Astrocyte (in vitro differentiated cells and primary cell): ENCODE measurements around the gene PLPP4. TPM values are rescaled to one million over a fixed set of nuclear protein-coding genes. Genes with fewer than 3 reads are reported as not detected.
A peak's percentile ranks its signal among the peaks of the same experiment; 100 is the strongest.

Experiments used
- DNase-seq: peaks from one replicate; pipeline ENCODE4 v3.0.0-alpha.2; 2010; ENCODE audit warnings: low read depth
- FAIRE-seq: peaks from 2 replicates; lab custom pipeline; 2011; peaks lifted over from hg19 to GRCh38; lab: Jason Lieb, UNC
- H2AFZ ChIP-seq: 2 replicates; pipeline ENCODE4 v1.6.0; 2012; ENCODE audit warnings: low read depth, low read length, inconsistent platforms
- H3K27ac ChIP-seq: 2 replicates; pipeline ENCODE4 v1.5.1; 2011; ENCODE audit warnings: low read depth, low read length, inconsistent platforms
- H3K27me3 ChIP-seq: 2 replicates; pipeline ENCODE4 v1.6.0; 2011; ENCODE audit warnings: low read length, inconsistent platforms; ENCODE audit not compliant: insufficient read depth
- H3K36me3 ChIP-seq: 2 replicates; pipeline ENCODE4 v1.5.1; 2011; ENCODE audit warnings: low read length, inconsistent platforms; ENCODE audit not compliant: insufficient read depth
- H3K4me1 ChIP-seq: 2 replicates; pipeline ENCODE4 v1.5.1; 2011; ENCODE audit warnings: low read length, inconsistent platforms; ENCODE audit not compliant: insufficient read depth
- H3K4me2 ChIP-seq: 2 replicates; pipeline ENCODE4 v1.6.0; 2012; ENCODE audit warnings: low read length, inconsistent platforms
- H3K4me3 ChIP-seq: 2 replicates; pipeline ENCODE4 v1.5.1; 2011; ENCODE audit warnings: low read depth, mild to moderate bottlenecking, low read length, inconsistent platforms; ENCODE audit not compliant: insufficient read depth
- H3K79me2 ChIP-seq: 2 replicates; pipeline ENCODE4 v1.6.0; 2012; ENCODE audit warnings: mild to moderate bottlenecking, low read length, inconsistent platforms; ENCODE audit not compliant: insufficient read depth
- H3K9ac ChIP-seq: 2 replicates; pipeline ENCODE4 v1.6.0; 2012; ENCODE audit warnings: mild to moderate bottlenecking, low read length, inconsistent platforms
- H3K9me3 ChIP-seq: 2 replicates; pipeline ENCODE4 v1.5.1; 2012; ENCODE audit warnings: low read depth, mild to moderate bottlenecking, low read length, inconsistent platforms; ENCODE audit not compliant: insufficient read depth
- H4K20me1 ChIP-seq: 2 replicates; pipeline ENCODE4 v1.6.0; 2012; ENCODE audit warnings: low read length, inconsistent platforms; ENCODE audit not compliant: insufficient read depth
- H3K27ac Mint-ChIP-seq: one replicate; pipeline ENCODE4 v1.8.0; 2021; ENCODE audit warnings: mild to moderate bottlenecking, mixed read lengths; ENCODE audit not compliant: unreplicated experiment
- H3K27me3 Mint-ChIP-seq: one replicate; pipeline ENCODE4 v1.8.0; 2021; ENCODE audit warnings: low read depth, mixed read lengths; ENCODE audit not compliant: unreplicated experiment
- H3K36me3 Mint-ChIP-seq: one replicate; pipeline ENCODE4 v1.8.0; 2021; ENCODE audit warnings: low read depth, mixed read lengths; ENCODE audit not compliant: unreplicated experiment
- H3K4me1 Mint-ChIP-seq: one replicate; pipeline ENCODE4 v1.8.0; 2021; ENCODE audit warnings: low read depth, mixed read lengths; ENCODE audit not compliant: unreplicated experiment
- H3K4me3 Mint-ChIP-seq: one replicate; pipeline ENCODE4 v1.8.0; 2021; ENCODE audit warnings: mild to moderate bottlenecking, moderate library complexity, mixed read lengths; ENCODE audit not compliant: unreplicated experiment
- H3K9me3 Mint-ChIP-seq: one replicate; pipeline ENCODE4 v1.8.0; 2021; ENCODE audit warnings: mild to moderate bottlenecking, mixed read lengths; ENCODE audit not compliant: unreplicated experiment
- EZH2 ChIP-seq: IDR thresholded peaks from 2 replicates; pipeline ENCODE4 v1.6.1; 2012; ENCODE audit warnings: mild to moderate bottlenecking, low read length, inconsistent platforms; ENCODE audit not compliant: insufficient read depth
- total RNA-seq: library from RNA; stranded (reverse); gene quantifications from 2 replicates; pipeline ENCODE4 v1.2.1, GENCODE V29; 2021
- TF ChIP-seq, protein P1 (sequence below): IDR thresholded peaks from 2 replicates; pipeline ENCODE4 v1.5.1; 2011; ENCODE audit warnings: low read depth, mild to moderate bottlenecking, inconsistent platforms, low read length, moderate library complexity; ENCODE audit not compliant: insufficient read depth

The PLPP4 gene
- total RNA-seq, 1 donor from 2014 or later, result 44.1 TPM

DNA sequence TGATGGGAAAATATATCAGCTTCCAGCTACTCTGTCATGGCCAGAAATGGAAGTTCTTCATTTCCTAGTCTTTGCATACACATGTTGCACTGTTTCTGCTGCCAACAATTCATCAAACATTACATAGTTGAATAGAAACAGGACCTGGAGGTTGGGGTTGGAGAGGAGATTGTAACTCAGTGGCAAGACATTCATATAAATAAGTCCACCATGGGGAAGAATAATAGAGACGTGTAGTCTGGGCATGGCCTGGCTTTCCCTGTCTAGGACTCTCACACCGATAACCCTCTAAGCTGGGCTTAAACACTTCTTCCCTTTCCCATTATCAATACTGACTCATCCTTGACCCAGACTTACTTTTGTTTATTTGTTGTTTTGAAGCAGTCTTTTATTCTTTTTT, 155.7 kb downstream of the PLPP4 start:
- H3K36me3 ChIP-seq, result no peaks in the 10 kb centered on the region
- H3K4me3 ChIP-seq, result no peak overlapping the region
- no peak overlapping the region for H3K9ac ChIP-seq
- no peak for FAIRE-seq
- DNase-seq, result no peak
- no peaks in the 10 kb centered on the region for H3K79me2 ChIP-seq
- H3K4me3 Mint-ChIP-seq, result no peak overlapping the region
- peaks cover 2% of the 10 kb centered on the region for H3K4me1 Mint-ChIP-seq
- H4K20me1 ChIP-seq, result no peaks in the 10 kb centered on the region
- no peaks in the 10 kb centered on the region for H3K27me3 Mint-ChIP-seq
- no peak overlapping the region for H3K4me2 ChIP-seq
- no peaks in the 10 kb centered on the region for H3K36me3 Mint-ChIP-seq
- no peak overlapping the region for H3K27ac Mint-ChIP-seq
- H3K9me3 ChIP-seq, result no peaks in the 10 kb centered on the region
- H3K27me3 ChIP-seq, result no peaks in the 10 kb centered on the region
- no peak for TF ChIP-seq EZH2
- TF ChIP-seq, protein P1, sequence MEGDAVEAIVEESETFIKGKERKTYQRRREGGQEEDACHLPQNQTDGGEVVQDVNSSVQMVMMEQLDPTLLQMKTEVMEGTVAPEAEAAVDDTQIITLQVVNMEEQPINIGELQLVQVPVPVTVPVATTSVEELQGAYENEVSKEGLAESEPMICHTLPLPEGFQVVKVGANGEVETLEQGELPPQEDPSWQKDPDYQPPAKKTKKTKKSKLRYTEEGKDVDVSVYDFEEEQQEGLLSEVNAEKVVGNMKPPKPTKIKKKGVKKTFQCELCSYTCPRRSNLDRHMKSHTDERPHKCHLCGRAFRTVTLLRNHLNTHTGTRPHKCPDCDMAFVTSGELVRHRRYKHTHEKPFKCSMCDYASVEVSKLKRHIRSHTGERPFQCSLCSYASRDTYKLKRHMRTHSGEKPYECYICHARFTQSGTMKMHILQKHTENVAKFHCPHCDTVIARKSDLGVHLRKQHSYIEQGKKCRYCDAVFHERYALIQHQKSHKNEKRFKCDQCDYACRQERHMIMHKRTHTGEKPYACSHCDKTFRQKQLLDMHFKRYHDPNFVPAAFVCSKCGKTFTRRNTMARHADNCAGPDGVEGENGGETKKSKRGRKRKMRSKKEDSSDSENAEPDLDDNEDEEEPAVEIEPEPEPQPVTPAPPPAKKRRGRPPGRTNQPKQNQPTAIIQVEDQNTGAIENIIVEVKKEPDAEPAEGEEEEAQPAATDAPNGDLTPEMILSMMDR, result no peak
- H3K4me1 ChIP-seq, result peaks cover 6% of the 10 kb centered on the region
- H2AFZ ChIP-seq, result no peak overlapping the region
- H3K9me3 Mint-ChIP-seq, result peaks cover 3% of the 10 kb centered on the region
- H3K27ac ChIP-seq, result no peak overlapping the region

DNA sequence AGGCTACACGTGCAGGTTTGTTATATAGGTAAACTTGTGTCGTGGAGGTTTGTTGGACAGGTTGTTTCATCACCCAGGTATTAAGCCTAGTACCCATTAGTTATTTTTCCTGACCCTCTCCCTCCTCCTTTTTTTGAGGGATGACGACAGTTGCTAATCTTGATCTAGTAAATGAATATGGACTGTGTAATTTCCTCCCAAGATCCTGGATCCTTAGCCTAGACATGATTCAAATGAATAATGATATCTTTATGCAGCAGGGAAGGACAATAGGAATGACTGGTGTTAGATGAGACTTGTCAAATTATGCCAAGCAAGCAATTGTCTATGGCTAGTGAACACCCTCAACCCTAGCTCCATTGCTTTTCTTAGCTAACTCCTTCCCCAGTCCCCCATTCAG, 156.2 kb downstream of the PLPP4 start:
- no peak overlapping the region for H3K4me3 ChIP-seq
- Mint-ChIP-seq H3K9me3 (peaks cover 3% of the 10 kb centered on the region), H3K4me3 (no peak overlapping the region), H3K27ac (no peak overlapping the region), H3K27me3 (no peaks in the 10 kb centered on the region), H3K4me1 (no peaks in the 10 kb centered on the region), H3K36me3 (no peaks in the 10 kb centered on the region)
- no peak overlapping the region for H3K27ac ChIP-seq
- H3K4me2 ChIP-seq, result no peak overlapping the region
- no peak overlapping the region for H3K9ac ChIP-seq
- H3K27me3 ChIP-seq, result no peaks in the 10 kb centered on the region
- H3K9me3 ChIP-seq, result no peaks in the 10 kb centered on the region
- H2AFZ ChIP-seq, result no peak overlapping the region
- peak; percentile 6 for DNase-seq
- H3K4me1 ChIP-seq, result peaks cover 2% of the 10 kb centered on the region
- H4K20me1 ChIP-seq, result no peaks in the 10 kb centered on the region
- H3K36me3 ChIP-seq, result no peaks in the 10 kb centered on the region
- no peaks in the 10 kb centered on the region for H3K79me2 ChIP-seq
- no peak for TF ChIP-seq EZH2
- TF ChIP-seq, protein P1, result no peak
- FAIRE-seq, result no peak

DNA sequence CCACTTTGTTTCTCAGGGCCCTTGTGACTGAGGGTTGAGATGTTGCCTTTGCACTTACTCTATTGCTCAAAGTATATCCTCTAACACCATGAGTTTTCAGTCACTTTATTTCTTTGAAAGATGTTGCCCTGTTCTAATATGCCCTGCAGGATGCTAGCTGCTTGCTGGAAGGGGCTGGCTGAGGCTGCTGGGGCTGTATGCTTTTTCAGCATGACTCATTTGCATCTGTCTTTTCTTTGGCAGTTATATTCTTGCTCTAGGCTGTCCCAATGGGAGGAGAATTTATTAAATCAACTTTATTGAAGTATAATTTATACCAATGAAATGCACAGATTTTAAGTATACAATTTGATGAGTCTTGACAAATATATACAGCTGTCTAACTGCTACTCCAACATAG, 157.7 kb downstream of the PLPP4 start:
- H3K36me3 ChIP-seq, result no peaks in the 10 kb centered on the region
- Mint-ChIP-seq H3K27me3 (no peaks in the 10 kb centered on the region), H3K36me3 (no peaks in the 10 kb centered on the region), H3K9me3 (peaks cover 10% of the 10 kb centered on the region), H3K4me3 (no peak overlapping the region), H3K4me1 (no peaks in the 10 kb centered on the region), H3K27ac (no peak overlapping the region)
- H3K27me3 ChIP-seq, result no peaks in the 10 kb centered on the region
- DNase-seq (peak; percentile 20), FAIRE-seq (no peak)
- H3K4me1 ChIP-seq, result no peaks in the 10 kb centered on the region
- no peaks in the 10 kb centered on the region for H3K9me3 ChIP-seq
- H3K4me3 ChIP-seq, result no peak overlapping the region
- TF ChIP-seq EZH2, result no peak
- TF ChIP-seq, protein P1, result no peak
- no peak overlapping the region for H3K9ac ChIP-seq
- no peak overlapping the region for H3K27ac ChIP-seq
- H3K4me2 ChIP-seq, result no peak overlapping the region
- no peaks in the 10 kb centered on the region for H3K79me2 ChIP-seq
- H2AFZ ChIP-seq, result no peak overlapping the region
- no peaks in the 10 kb centered on the region for H4K20me1 ChIP-seq
